Epidermal melanocyte (primary cell): ENCODE results near the gene FSTL3.

Experiments
- DNase-seq: peaks from one replicate; pipeline ENCODE4 v3.0.0; 2011; ENCODE audit warnings: low spot score; ENCODE audit not compliant: insufficient read length

The FSTL3 gene

DNA sequence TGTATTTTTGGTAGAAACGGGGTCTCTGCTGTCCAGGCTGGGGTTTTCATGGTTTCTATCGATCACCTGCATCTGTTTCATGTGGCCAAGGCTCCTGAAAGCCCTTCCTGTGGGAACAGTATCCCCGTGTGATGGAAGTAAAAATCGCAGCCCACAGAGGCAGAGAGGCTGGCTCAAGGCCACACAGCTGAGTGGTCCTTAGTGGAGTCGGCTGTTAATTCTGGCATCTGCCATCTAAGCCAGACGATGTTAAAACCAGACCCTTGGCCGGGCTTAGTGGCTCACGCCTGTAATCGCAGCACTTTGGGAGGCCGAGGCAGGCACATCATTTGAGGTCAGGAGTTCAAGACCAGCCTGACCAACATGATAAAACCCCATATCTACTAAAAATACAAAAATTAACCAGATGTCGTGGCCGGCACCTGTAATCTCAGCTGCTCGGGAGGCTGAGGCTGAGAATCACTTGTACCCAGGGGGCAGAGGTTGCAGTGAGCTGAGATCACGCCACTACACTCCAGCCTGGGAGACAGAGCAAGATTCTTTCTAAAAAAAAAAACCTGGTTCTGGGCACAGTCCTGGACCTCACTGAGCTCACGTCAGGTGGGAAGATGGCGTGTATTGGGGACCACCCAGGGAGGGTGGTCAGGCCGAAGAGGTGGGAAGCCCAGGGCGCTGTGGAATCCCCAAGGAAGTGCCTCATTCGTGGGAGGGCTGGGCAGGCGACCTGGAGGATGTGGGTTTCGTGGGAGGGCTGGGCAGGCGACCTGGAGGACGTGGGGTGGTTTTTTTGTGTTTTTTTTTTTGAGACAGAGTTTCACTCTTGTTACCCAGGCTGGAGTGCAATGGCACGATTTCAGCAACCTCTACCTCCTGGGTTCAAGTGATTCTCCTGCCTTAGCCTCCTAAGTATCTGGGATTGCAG, 56.2 kb downstream of the FSTL3 start:
- DNase-seq = no peak
